Measurements from ENCODE around the gene NT5M.

DNA sequence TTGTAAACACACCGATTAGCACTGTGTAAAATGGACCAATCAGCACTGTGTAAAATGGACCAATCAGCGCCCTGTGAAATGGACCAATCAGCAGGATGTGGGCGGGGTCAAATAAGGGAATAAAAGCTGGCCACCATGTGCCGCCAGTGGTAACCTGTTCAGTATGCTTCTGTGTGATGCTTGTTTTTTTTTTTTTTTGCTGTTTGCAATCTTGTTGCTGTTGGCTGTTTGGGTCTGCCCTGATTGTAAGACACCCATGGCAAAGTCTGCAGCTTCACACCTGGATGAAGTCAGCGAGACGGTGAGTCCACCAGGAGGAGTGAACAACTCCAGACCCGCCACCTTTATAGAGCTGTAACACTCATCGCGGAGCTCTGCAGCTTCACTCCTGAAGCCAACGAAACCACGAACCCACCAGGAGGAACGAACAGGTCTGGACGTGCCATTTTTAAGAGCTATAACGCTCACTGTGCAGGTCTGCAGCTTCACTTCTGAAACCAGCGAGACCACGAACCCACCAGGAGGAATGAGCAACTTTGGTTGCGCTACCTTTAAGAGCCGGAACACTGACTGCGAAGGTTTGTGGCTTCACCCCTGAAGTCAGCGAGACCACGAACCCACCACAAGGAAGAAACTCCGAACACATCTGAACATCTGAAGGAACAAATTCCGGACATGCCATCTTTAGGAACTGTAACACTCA is 88.6 kb downstream of the NT5M start:
- TF ChIP-seq EZH2 (IDR thresholded peaks at IDR 0.05; ENCODE audit: insufficient read depth, low read length): no peak
- TF ChIP-seq, protein P1, sequence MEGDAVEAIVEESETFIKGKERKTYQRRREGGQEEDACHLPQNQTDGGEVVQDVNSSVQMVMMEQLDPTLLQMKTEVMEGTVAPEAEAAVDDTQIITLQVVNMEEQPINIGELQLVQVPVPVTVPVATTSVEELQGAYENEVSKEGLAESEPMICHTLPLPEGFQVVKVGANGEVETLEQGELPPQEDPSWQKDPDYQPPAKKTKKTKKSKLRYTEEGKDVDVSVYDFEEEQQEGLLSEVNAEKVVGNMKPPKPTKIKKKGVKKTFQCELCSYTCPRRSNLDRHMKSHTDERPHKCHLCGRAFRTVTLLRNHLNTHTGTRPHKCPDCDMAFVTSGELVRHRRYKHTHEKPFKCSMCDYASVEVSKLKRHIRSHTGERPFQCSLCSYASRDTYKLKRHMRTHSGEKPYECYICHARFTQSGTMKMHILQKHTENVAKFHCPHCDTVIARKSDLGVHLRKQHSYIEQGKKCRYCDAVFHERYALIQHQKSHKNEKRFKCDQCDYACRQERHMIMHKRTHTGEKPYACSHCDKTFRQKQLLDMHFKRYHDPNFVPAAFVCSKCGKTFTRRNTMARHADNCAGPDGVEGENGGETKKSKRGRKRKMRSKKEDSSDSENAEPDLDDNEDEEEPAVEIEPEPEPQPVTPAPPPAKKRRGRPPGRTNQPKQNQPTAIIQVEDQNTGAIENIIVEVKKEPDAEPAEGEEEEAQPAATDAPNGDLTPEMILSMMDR (IDR thresholded peaks at IDR 0.05; ENCODE audit: insufficient read depth, low read depth, low read length): no peak

All from astrocyte (in vitro differentiated cells and primary cell).